Measurements from ENCODE around the gene CCNF. TPM values are rescaled to one million over a fixed set of nuclear protein-coding genes. Genes with fewer than 3 reads are reported as not detected.

The CCNF gene
- total and polyA plus RNA-seq, 2 of the 8 experiments (the other 6 are each of a cell fraction or from before 2014, with no cell fraction given) = 15.4 to 54.3 TPM

DNA sequence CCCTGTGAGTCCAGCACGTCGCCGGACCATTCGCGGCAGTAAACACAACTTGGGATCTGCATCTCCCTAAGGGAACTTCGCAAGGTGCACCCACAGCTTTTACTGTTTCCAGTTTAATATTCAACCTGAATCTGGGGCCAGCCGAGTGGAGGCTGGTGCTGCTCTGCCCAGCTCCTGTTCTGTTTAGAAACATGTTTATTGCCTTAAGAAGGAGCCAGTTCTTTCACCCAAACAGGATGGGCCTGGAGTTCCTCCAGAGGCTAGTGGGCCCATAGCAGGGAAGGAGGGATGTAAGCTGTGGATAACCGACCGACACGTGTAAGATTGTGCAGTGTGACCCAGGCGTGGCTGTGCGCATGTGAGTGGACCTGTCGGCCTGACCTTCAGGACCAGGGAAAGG lies 63.0 kb downstream of the CCNF start:
- H2AFZ ChIP-seq (ENCODE audit: low read length) = no peak overlapping the region
- H2BK15ac ChIP-seq (ENCODE audit: low read length) = no peak overlapping the region
- no peaks in the 10 kb centered on the region for H3K4me1 ChIP-seq (replicated peaks in 1 of 4; ENCODE audit: control insufficient read depth in 3 of 4, insufficient read depth in 4 of 4, low read length in 3 of 4)
- H3K18ac ChIP-seq (ENCODE audit: extremely low read depth, low read length) = no peak overlapping the region
- H4K8ac ChIP-seq (ENCODE audit: extremely low read depth, insufficient read depth, low read length) = no peak overlapping the region
- H3K36me3 ChIP-seq (ENCODE audit: control insufficient read depth in 2 of 4, insufficient read depth in 4 of 4, low read length in 3 of 4) = peaks cover 0 to 14% (median 4%) of the 10 kb centered on the region in 4 experiments; a peak in 4 of 8 replicates
- H2BK120ac ChIP-seq (replicated peaks; ENCODE audit: low read depth, low read length) = no peak overlapping the region
- H3K4ac ChIP-seq (replicated peaks; ENCODE audit: insufficient read length, low read depth, low read length) = no peak overlapping the region
- no peak overlapping the region for H3K4me2 ChIP-seq (ENCODE audit: insufficient read depth in 1 of 2, low read depth in 2 of 2, low read length in 2 of 2)
- H3K9ac ChIP-seq (replicated peaks in 1 of 4; ENCODE audit: extremely low read depth in 1 of 4, low read depth in 3 of 4, low read length in 3 of 4) = peak overlapping the region in 1 of 4 experiments; percentile 32; a peak in 2 of 7 replicates
- H2BK5ac ChIP-seq (ENCODE audit: low read depth, low read length) = no peak overlapping the region
- H3K4me3 ChIP-seq (ENCODE audit: extremely low read depth in 1 of 4, insufficient read depth in 2 of 4, low read depth in 3 of 4, low read length in 4 of 4) = no peak overlapping the region
- H3K79me1 ChIP-seq (ENCODE audit: low read depth, low read length) = peaks cover 2% of the 10 kb centered on the region; the same call in 1 of the 2 replicates
- H2BK12ac ChIP-seq (ENCODE audit: low read depth, low read length) = no peak overlapping the region
- no peaks in the 10 kb centered on the region for H3K23me2 ChIP-seq (ENCODE audit: low read depth, low read length)
- no peak overlapping the region for H4K91ac ChIP-seq (replicated peaks; ENCODE audit: insufficient read length, low read length)
- H3K27ac ChIP-seq (ENCODE audit: low read depth, low read length) = no peak overlapping the region
- ChIA-PET POLR2A (ENCODE audit: partially characterized antibody) (interaction anchor here (0.7 kb wide), 1 partner anchor 25 kb away, joined by 3 read pairs; no protein-coding TSS in a partner anchor), CTCF (ENCODE audit: partially characterized antibody) (interaction anchor here (0.9 to 1.8 kb wide), 3 partner anchors 8 to 16 kb away, joined by 3 to 4 read pairs (median 3); no protein-coding TSS in a partner anchor)
- H4K20me1 ChIP-seq (replicated peaks in 1 of 2; ENCODE audit: control insufficient read depth in 1 of 2, insufficient read depth in 2 of 2, low read length in 2 of 2) = peaks cover 0 to 14% of the 10 kb centered on the region in 2 experiments
- no peak for FAIRE-seq
- H4K5ac ChIP-seq (ENCODE audit: insufficient read length, low read depth, low read length) = no peak overlapping the region
- 0 out of 4 replicates have a peak, but pooled peaks cover 0 to 2% of the 10 kb centered on the region in 2 experiments for H3K79me2 ChIP-seq (ENCODE audit: control insufficient read depth in 1 of 2, insufficient read depth in 2 of 2, low read length in 2 of 2)
- TF ChIP-seq EZH2 (IDR thresholded peaks at IDR 0.05; ENCODE audit: low read depth, low read length, severe bottlenecking) (no peak), SIRT6 (IDR thresholded peaks at IDR 0.05; ENCODE audit: low read length) (no peak), GTF2F1 (IDR thresholded peaks at IDR 0.05; ENCODE audit: borderline replicate concordance, low read depth, low read length) (no peak), CBX5 (IDR thresholded peaks at IDR 0.05; ENCODE audit: low read depth, low read length) (no peak), MAFK (IDR thresholded peaks at IDR 0.05; ENCODE audit: low read depth, low read length) (no peak), POU5F1 (IDR thresholded peaks at IDR 0.05; ENCODE audit: low read depth, low read length) (no peak), TCF12 (IDR thresholded peaks at IDR 0.05; ENCODE audit: low read depth, low read length) (no peak), ATF3 (IDR thresholded peaks at IDR 0.05; ENCODE audit: insufficient read depth, low read depth, low read length) (no peak), BACH1 (IDR thresholded peaks at IDR 0.05; ENCODE audit: low read length) (no peak), POLR2AphosphoS5 (IDR thresholded peaks at IDR 0.05; ENCODE audit: low read depth, low read length) (no peak), EGR1 (IDR thresholded peaks at IDR 0.05; ENCODE audit: borderline replicate concordance, low read depth, low read length) (no peak), RNF2 (IDR thresholded peaks at IDR 0.05; ENCODE audit: borderline replicate concordance, low read depth, low read length, missing control alignments, poor library complexity, severe bottlenecking) (no peak), CBX8 (IDR thresholded peaks at IDR 0.05; ENCODE audit: borderline replicate concordance, low read depth, low read length) (no peak)
- H3K23ac ChIP-seq (ENCODE audit: insufficient read length) = no peak overlapping the region
- H3K56ac ChIP-seq (replicated peaks; ENCODE audit: insufficient read length, low read depth, low read length) = no peak overlapping the region
- H2AK5ac ChIP-seq (ENCODE audit: low read depth, low read length) = no peak overlapping the region
- no peak for DNase-seq (ENCODE audit: low read depth in 1 of 2, low spot score in 2 of 2)
- H3K14ac ChIP-seq (ENCODE audit: insufficient read length) = no peak overlapping the region
- no peaks in the 10 kb centered on the region for H3K27me3 ChIP-seq (replicated peaks in 1 of 4; ENCODE audit: control insufficient read depth in 3 of 4, extremely low read depth in 1 of 4, insufficient read depth in 3 of 4, low read length in 3 of 4)
- WGBS, 2 experiments (ENCODE audit: extremely low coverage in 1 of 2, insufficient coverage in 1 of 2, insufficient read length in 1 of 2, insufficient replicate concordance in 2 of 2, low coverage in 1 of 2, low lambda C conversion rate in 2 of 2, missing lambda C conversion rate in 1 of 2) = 97% methylated on average over 13 of the region's 13 CpGs; no CpG with 5 or more reads in 1 of the 2 experiments
- no peaks in the 10 kb centered on the region for H3K9me3 ChIP-seq (ENCODE audit: insufficient read depth in 2 of 2, low read depth in 1 of 2, low read length in 1 of 2)
- no peak overlapping the region for H2BK20ac ChIP-seq (ENCODE audit: low read length)
